HFF-Myc (cell line): Measurements from ENCODE around the gene AURKAIP1.

Source experiments
- DNase-seq: peaks from one replicate; pipeline ENCODE4 v3.0.0-alpha.2; 2011; ENCODE audit warnings: low read depth; ENCODE audit errors: extremely low read depth
- H3K4me3 ChIP-seq: replicated peaks from 2 replicates; pipeline ENCODE4 v1.5.1; 2011; ENCODE audit warnings: low read depth, mild to moderate bottlenecking, control low read depth, low read length
- TF ChIP-seq, protein P1 (sequence below): IDR thresholded peaks from 2 replicates; pipeline ENCODE4 v1.5.1; 2012; ENCODE audit warnings: mild to moderate bottlenecking, low read depth, low read length, control low read depth; ENCODE audit errors: missing control alignments

AURKAIP1 gene

DNA sequence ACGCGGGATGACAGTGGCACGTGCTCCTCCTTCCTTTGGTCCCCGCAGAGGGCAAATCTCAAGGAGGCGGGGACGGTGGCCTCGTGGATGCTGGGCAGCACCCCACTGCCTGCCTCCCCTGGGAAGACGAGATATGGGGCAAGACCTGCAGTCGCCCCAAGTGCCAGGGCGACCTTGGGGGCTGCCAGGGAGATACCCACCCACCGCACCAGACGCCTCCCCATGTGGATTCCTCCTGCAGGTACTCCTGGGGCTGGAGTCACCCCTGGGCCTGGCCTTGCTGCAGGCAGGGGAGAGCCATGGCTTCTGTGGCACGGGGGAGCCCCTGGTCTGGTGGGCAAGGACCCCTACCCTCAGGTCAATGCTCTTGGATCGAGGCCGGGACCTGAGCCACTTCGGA lies 5.9 kb upstream of the AURKAIP1 start:
- TF ChIP-seq, protein P1, sequence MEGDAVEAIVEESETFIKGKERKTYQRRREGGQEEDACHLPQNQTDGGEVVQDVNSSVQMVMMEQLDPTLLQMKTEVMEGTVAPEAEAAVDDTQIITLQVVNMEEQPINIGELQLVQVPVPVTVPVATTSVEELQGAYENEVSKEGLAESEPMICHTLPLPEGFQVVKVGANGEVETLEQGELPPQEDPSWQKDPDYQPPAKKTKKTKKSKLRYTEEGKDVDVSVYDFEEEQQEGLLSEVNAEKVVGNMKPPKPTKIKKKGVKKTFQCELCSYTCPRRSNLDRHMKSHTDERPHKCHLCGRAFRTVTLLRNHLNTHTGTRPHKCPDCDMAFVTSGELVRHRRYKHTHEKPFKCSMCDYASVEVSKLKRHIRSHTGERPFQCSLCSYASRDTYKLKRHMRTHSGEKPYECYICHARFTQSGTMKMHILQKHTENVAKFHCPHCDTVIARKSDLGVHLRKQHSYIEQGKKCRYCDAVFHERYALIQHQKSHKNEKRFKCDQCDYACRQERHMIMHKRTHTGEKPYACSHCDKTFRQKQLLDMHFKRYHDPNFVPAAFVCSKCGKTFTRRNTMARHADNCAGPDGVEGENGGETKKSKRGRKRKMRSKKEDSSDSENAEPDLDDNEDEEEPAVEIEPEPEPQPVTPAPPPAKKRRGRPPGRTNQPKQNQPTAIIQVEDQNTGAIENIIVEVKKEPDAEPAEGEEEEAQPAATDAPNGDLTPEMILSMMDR, result no peak
- no peak overlapping the region for H3K4me3 ChIP-seq
- DNase-seq, result no peak

DNA sequence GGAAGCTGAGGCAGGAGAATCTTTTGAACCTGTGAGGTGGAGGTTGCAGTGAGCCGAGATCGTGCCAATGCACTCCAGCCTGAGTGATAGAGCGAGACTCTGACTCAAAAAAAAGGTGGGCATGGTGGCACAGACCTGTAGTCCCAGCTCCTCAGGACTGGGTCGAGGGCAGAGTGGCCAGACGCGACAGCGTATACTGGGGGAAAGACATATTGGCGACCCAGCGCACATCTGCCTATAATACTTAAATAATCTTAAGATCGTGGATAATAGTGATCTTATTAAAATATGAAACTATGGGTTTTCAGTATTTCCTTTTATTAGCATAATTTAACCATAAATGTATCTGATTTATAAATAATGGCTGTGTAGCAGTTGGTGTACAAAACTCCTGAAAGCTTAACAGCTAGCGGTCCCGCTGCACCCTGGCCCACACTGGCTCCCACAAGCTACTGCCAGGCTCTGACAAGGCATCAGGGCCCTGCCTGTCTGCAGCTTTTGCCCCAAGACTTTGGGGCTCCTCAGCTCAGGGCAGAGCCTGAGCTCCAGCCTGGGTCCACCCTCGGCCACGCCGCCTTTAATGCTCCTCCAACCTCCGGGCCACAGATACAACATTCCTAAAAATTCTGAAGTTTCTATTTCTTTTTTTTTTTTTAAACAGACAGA lies 2.7 kb upstream of the AURKAIP1 start:
- TF ChIP-seq, protein P1, result no peak
- no peak overlapping the region for H3K4me3 ChIP-seq
- no peak for DNase-seq

DNA sequence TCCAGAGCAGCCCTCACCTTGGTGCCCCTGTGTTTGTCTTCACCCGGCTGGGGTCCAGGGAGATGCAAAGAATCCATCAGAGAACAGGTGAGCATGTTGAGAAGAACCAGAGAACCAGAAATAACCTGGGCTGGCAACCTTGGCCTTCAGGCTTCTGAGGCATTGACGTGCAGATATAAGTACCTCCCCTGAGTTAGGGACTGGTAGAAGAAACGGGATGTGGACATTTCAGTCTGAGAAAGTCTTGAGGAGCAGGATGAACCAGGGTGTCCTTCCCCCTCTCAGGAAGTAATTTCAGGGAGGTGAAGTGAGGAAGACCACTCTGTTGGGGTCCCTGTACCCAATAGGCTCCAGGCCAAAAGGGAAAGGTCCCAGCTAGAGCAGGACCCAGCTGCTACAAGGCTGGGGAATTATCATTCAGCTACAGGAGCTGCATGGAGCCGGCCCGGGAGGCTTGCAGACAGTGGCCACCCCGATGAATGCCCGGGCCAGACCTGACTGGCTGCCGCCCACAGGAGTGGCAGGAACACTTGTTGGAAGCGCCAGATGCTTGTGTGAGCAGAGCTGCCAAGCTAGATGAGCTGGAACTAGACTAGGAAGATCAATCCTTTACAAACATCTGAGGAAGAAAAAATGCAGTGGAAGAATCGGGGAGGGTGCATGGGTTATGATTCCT lies 1.7 kb upstream of the AURKAIP1 start:
- TF ChIP-seq, protein P1, result no peak
- no peak overlapping the region for H3K4me3 ChIP-seq
- no peak for DNase-seq

DNA sequence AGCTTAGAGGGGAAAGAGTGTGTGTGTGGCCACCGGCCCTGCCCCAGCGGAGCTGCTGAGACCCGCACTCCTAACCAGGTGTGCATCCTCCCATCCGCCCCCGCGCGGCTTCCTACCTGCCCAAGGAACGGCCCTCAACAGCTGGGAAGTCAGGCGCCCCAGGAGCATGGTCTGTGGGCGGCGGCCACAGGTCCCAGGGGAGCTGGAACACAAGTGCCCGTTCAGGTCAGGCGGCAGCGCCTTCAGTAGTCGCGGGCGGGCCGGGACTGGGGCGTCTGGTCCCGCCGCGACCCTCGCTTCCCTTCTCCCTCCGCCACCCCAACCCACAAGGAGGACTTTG lies 448 bp downstream of the AURKAIP1 start:
- H3K4me3 ChIP-seq, result peak overlapping the region; percentile 98
- TF ChIP-seq, protein P1, result no peak
- DNase-seq, result no peak

DNA sequence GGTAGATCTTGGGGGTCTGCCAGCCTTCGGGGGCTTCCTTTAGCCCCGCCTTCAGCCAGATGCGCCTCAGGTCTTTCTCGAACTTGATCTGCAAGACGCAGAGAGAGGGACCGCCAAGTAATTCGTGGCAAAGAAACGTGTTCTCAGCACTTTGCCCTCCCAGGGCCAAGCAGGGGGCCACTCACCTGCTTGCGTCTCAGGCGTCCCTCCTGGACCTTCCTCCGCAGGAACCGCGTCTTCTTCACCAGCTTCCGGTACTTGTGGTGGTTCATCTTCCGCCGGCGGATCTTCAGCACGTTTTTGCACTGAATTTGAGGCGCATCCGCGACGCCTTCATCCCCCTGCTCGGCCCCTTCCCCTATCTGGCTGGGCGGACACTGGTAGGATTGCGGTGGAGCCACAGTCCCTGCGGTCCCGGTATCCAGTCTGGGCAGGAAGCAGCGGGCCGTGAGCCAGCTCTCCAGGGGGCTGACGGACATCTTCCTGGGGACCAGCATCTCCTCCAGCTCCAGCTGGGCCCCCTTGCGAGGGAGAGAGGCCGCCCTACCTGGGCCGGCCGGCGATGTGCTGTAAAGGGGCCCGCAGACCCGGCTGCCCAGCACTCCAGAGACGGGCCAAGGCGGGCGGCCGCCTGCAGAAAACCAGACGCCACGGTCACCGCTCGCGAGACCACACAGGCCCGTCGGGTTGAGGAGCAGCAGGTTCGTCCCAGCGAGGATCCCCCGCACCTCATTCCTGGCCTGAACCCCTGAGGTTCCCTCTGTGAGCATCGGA lies 1.0 kb downstream of the AURKAIP1 start:
- H3K4me3 ChIP-seq, result peak overlapping the region; percentile 98
- TF ChIP-seq, protein P1, result no peak
- DNase-seq, result no peak

DNA sequence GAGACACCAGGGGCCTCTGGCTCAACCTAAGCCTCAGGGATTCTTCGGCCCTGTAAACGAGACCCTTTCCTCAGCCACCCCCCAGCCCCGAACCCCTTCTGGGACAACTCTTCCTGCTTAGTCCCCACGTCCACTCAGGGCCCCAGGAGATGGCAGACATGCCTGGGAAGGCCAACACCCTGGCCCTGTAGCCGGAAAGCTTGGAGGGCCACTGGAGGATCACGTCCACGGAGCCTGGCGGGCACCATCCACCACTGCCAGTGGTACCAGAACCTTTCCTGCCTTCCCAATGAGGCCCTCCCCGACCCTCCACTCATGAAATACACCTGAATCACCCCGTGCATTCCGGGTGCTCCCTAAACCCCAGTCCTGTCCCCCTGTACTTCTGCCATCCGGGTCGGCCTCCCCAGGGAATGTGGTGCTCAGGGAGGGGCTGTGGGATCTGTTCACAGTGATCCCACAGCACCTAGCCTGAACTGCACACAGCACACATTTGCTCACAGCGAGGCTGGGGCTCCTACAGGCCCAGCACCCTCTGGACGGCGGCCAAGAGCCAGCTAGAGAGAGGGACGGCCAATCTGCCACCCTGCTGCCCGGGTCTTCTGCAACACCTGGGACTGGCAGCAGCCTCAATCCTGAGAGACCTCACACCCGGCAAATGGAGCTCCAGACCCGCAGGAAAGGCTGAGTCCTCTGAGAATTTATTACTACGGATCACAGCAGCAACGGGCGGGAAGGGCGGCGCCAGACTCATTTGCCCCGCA lies 1.8 kb downstream of the AURKAIP1 start:
- no peak for DNase-seq
- H3K4me3 ChIP-seq, result peak overlapping the region; percentile 98
- TF ChIP-seq, protein P1, result no peak
